Measurements from ENCODE around the gene FEM1B. TPM values are rescaled to one million over a fixed set of nuclear protein-coding genes. Genes with fewer than 3 reads are reported as not detected.

The FEM1B gene
- total RNA-seq, 1 donor from 2014 or later: 46.7 TPM

- no peaks in the 10 kb centered on the region for H3K27me3 ChIP-seq (ENCODE audit: low read depth)
- no peak overlapping the region for H3K4me3 ChIP-seq
- no peak for TF ChIP-seq CTCF (IDR thresholded peaks at IDR 0.05; ENCODE audit: borderline replicate concordance)
- peaks cover 23% of the 10 kb centered on the region for H3K4me1 ChIP-seq
- H3K9me3 ChIP-seq (replicated peaks): no peaks in the 10 kb centered on the region
- no peak for DNase-seq
- no peak overlapping the region for H3K27ac ChIP-seq (replicated peaks)
- intact Hi-C loops (cut with micrococcal nuclease): no loop called here
- H3K36me3 ChIP-seq: peaks cover 19% of the 10 kb centered on the region
Observed at GRCh38 chr15:68314563-68314962, 37.0 kb downstream of the FEM1B start.

GRCh38 chr15:68315035-68315434 lies 37.5 kb downstream of the FEM1B start:
- H3K27me3 ChIP-seq (ENCODE audit: low read depth): no peaks in the 10 kb centered on the region
- peaks cover 21% of the 10 kb centered on the region for H3K36me3 ChIP-seq
- peaks cover 21% of the 10 kb centered on the region for H3K4me1 ChIP-seq
- no peak for DNase-seq
- TF ChIP-seq CTCF (IDR thresholded peaks at IDR 0.05; ENCODE audit: borderline replicate concordance): no peak
- intact Hi-C loops (cut with micrococcal nuclease): no loop called here
- H3K4me3 ChIP-seq: no peak overlapping the region
- no peak overlapping the region for H3K27ac ChIP-seq (replicated peaks)
- no peaks in the 10 kb centered on the region for H3K9me3 ChIP-seq (replicated peaks)

- Histone ChIP-seq H3K27ac (replicated peaks) (no peak overlapping the region), H3K4me1 (peaks cover 17% of the 10 kb centered on the region), H3K27me3 (ENCODE audit: low read depth) (no peaks in the 10 kb centered on the region), H3K4me3 (no peak overlapping the region), H3K9me3 (replicated peaks) (no peaks in the 10 kb centered on the region), H3K36me3 (peaks cover 21% of the 10 kb centered on the region)
- TF ChIP-seq CTCF (IDR thresholded peaks at IDR 0.05; ENCODE audit: borderline replicate concordance): no peak
- DNase-seq: no peak
- intact Hi-C loops (cut with micrococcal nuclease): no loop called here
Observed at GRCh38 chr15:68315495-68316031, 38.0 kb downstream of the FEM1B start.

- Histone ChIP-seq H3K36me3 (peaks cover 21% of the 10 kb centered on the region), H3K27ac (replicated peaks) (no peak overlapping the region), H3K27me3 (ENCODE audit: low read depth) (no peaks in the 10 kb centered on the region), H3K4me1 (peaks cover 11% of the 10 kb centered on the region), H3K9me3 (replicated peaks) (no peaks in the 10 kb centered on the region), H3K4me3 (no peak overlapping the region)
- no peak for DNase-seq
- TF ChIP-seq CTCF (IDR thresholded peaks at IDR 0.05; ENCODE audit: borderline replicate concordance): no peak
- intact Hi-C loops (cut with micrococcal nuclease): no loop called here
Observed at GRCh38 chr15:68316061-68316804, 38.7 kb downstream of the FEM1B start.

- Histone ChIP-seq H3K36me3 (peaks cover 21% of the 10 kb centered on the region), H3K4me3 (no peak overlapping the region), H3K9me3 (replicated peaks) (no peaks in the 10 kb centered on the region), H3K27me3 (ENCODE audit: low read depth) (no peaks in the 10 kb centered on the region), H3K4me1 (peaks cover 11% of the 10 kb centered on the region), H3K27ac (replicated peaks) (no peak overlapping the region)
- TF ChIP-seq CTCF (IDR thresholded peaks at IDR 0.05; ENCODE audit: borderline replicate concordance): no peak
- intact Hi-C loops (cut with micrococcal nuclease): no loop called here
- DNase-seq: no peak
Observed at GRCh38 chr15:68317281-68318007, 39.9 kb downstream of the FEM1B start.
